ENCODE data around the gene NRXN2.

DNA sequence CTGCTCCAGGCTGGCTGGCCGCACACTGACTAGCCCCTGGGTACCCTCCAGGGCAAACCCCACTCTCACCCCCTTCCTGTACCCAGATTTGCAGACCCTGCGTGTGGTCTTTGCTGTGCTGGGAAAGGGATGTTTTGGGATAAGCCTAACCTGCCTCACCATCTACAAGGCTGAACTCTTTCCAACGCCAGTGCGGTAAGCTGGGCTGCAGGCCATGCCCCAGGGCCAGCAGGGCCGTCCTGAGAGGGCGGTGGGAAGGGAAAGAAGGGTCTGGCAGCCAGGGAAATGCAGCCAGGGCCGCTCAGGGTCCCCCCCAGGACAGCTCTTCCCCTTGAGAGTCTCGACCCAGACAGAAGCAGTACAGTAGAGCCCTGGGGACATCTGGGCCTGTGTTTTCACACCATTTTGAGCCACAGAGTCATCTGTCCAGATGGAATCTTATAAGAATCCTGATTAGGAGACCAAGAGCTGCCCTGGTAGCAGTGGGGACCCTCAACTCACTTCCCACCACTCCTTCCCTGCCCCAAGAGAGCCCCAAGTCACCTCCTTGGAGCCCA, 154.3 kb downstream of the NRXN2 start:
- TF ChIP-seq, protein P1, sequence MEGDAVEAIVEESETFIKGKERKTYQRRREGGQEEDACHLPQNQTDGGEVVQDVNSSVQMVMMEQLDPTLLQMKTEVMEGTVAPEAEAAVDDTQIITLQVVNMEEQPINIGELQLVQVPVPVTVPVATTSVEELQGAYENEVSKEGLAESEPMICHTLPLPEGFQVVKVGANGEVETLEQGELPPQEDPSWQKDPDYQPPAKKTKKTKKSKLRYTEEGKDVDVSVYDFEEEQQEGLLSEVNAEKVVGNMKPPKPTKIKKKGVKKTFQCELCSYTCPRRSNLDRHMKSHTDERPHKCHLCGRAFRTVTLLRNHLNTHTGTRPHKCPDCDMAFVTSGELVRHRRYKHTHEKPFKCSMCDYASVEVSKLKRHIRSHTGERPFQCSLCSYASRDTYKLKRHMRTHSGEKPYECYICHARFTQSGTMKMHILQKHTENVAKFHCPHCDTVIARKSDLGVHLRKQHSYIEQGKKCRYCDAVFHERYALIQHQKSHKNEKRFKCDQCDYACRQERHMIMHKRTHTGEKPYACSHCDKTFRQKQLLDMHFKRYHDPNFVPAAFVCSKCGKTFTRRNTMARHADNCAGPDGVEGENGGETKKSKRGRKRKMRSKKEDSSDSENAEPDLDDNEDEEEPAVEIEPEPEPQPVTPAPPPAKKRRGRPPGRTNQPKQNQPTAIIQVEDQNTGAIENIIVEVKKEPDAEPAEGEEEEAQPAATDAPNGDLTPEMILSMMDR (IDR thresholded peaks at IDR 0.05; ENCODE audit: extremely low read depth in 1 of 2, insufficient read depth in 1 of 2, low read depth in 1 of 2, low read length in 2 of 2), result no peak
- no peak for TF ChIP-seq MYC (IDR thresholded peaks at IDR 0.05; ENCODE audit: low read depth, low read length)
- TF ChIP-seq EZH2 (IDR thresholded peaks at IDR 0.05; ENCODE audit: borderline replicate concordance, low read depth, low read length, severe bottlenecking), result no peak
- no peak for TF ChIP-seq POLR2A (IDR thresholded peaks at IDR 0.05; ENCODE audit: low read depth, low read length)

Measured in endothelial cell of umbilical vein (primary cell).